ENCODE results near the gene CD163. TPM values are rescaled to one million over a fixed set of nuclear protein-coding genes. Genes with fewer than 3 reads are reported as not detected.
A peak's percentile ranks its signal among the peaks of the same experiment; 100 is the strongest.

The CD163 gene
- total RNA-seq, 1 donor from 2014 or later, result 1.7 TPM

DNA sequence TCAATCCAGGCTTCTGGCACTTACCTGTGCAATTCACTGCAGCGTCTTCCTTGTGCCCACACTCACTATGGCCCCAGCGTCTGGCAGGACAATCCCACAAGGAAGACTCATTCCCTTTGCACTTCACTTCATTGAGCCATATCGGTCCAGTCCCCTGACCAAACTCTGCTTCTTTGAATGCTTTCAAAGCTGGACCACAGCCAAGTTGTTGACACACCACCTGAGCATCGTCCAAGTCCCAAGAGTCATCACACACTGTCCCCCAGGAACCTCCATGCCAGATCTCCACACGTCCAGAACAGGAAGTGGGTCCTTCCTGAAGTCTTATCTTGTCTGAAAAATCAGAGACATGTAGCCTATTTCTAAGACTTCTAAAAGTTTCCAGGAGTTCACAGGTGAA, 20.2 kb downstream of the CD163 start:
- no peak overlapping the region for H3K4me3 Mint-ChIP-seq (ENCODE audit: low read depth)
- no peaks in the 10 kb centered on the region for H3K36me3 Mint-ChIP-seq (ENCODE audit: insufficient read depth)
- H3K27ac Mint-ChIP-seq, result no peak overlapping the region
- no peaks in the 10 kb centered on the region for H3K9me3 Mint-ChIP-seq (ENCODE audit: low read depth)
- no peaks in the 10 kb centered on the region for H3K4me1 Mint-ChIP-seq (ENCODE audit: low read depth)
- no peak for DNase-seq (ENCODE audit: low spot score, unreplicated experiment)
- H3K27me3 Mint-ChIP-seq, result no peaks in the 10 kb centered on the region
- TF ChIP-seq, protein P1, sequence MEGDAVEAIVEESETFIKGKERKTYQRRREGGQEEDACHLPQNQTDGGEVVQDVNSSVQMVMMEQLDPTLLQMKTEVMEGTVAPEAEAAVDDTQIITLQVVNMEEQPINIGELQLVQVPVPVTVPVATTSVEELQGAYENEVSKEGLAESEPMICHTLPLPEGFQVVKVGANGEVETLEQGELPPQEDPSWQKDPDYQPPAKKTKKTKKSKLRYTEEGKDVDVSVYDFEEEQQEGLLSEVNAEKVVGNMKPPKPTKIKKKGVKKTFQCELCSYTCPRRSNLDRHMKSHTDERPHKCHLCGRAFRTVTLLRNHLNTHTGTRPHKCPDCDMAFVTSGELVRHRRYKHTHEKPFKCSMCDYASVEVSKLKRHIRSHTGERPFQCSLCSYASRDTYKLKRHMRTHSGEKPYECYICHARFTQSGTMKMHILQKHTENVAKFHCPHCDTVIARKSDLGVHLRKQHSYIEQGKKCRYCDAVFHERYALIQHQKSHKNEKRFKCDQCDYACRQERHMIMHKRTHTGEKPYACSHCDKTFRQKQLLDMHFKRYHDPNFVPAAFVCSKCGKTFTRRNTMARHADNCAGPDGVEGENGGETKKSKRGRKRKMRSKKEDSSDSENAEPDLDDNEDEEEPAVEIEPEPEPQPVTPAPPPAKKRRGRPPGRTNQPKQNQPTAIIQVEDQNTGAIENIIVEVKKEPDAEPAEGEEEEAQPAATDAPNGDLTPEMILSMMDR (IDR thresholded peaks at IDR 0.05; ENCODE audit: unreplicated experiment), result no peak

DNA sequence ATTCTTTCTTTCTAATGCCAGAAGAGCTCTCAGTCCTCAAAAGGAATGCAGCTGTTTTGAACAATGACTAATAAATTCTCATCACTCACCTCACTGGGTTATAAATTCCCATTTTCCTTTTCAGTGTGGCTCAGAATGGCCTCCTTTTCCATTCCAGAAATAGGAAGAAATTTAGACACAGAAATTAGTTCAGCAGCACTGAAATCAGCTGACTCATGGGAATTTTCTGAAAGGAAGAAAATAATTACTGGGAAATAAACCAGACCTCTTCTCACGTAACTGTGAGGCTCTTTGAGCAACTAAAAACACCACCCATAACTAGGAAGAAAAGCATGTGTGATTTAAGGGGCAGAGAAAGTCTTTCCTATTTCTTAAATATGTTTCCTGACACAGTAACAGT, 23.8 kb downstream of the CD163 start:
- DNase-seq (ENCODE audit: low spot score, unreplicated experiment), result no peak
- Mint-ChIP-seq H3K4me3 (ENCODE audit: low read depth) (no peak overlapping the region), H3K4me1 (ENCODE audit: low read depth) (no peaks in the 10 kb centered on the region), H3K27me3 (no peaks in the 10 kb centered on the region), H3K9me3 (ENCODE audit: low read depth) (peaks cover 12% of the 10 kb centered on the region), H3K36me3 (ENCODE audit: insufficient read depth) (no peaks in the 10 kb centered on the region), H3K27ac (no peak overlapping the region)
- TF ChIP-seq, protein P1 (IDR thresholded peaks at IDR 0.05; ENCODE audit: unreplicated experiment), result no peak

DNA sequence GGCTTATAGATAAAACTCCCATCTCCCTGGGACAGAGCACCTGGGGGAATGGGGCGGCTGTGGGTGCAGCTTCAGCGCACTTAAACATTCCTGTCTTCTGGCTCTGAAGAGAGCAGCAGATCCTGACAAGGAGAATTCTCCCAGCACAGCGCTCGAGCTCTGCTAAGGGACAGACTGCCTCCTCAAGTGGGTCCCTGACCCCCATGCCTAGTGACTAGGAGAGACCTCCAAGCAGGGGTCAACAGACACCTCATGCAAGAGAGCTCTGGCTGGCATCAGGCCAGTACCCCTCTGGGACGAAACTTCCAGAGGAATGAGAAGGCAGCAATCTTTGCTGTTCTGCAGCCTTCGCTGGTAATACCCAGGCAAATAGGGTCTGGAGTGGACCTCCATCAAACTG, 31.5 kb downstream of the CD163 start:
- Mint-ChIP-seq H3K9me3 (ENCODE audit: low read depth) (peaks cover 37% of the 10 kb centered on the region), H3K36me3 (ENCODE audit: insufficient read depth) (peaks cover 4% of the 10 kb centered on the region), H3K27me3 (no peaks in the 10 kb centered on the region), H3K4me3 (ENCODE audit: low read depth) (no peak overlapping the region), H3K4me1 (ENCODE audit: low read depth) (no peaks in the 10 kb centered on the region), H3K27ac (no peak overlapping the region)
- DNase-seq (ENCODE audit: low spot score, unreplicated experiment), result no peak
- TF ChIP-seq, protein P1 (IDR thresholded peaks at IDR 0.05; ENCODE audit: unreplicated experiment), result no peak

DNA sequence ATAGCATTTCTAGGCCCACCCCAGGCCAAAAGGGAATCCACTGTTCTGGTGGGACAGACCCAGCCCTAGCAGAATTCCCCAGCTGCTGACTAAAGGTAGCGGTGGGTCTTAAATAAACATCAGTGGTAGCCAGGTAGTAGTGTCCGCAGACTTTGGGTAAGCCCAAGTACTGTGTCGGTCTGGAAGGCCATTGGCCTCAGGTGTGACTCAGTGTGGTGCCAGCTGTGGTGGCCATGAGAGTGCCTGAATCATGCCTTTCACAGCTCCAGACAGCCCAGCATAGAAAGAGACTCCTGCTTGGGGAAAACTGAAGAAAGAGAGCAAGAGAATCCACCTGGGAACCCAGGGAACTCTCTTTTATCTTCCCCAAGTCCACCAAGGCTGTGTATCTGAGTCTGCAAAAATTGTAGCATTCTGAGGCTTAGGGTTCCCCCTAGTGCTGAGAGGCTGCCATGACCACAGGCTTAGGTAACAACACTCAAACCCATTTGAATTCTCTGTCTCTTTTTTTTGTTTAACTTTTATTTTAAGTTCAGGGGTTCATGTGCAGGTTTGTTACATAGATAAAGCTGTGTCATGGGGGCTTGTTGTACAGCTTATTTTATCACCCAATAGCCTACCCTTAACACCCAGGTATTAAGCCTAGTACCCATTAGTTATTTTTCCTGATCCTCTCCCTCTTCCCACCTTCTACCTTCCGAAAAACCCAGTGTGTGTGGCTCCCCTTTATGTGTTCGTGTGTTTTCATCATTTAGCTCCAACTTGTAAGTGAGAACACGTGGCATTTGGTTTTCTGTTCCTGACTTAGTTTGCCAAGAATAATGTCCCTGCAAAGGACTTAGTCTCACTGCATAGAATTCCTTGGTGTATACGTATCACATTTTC, 43.0 kb downstream of the CD163 start:
- Mint-ChIP-seq H3K27me3 (no peaks in the 10 kb centered on the region), H3K9me3 (ENCODE audit: low read depth) (no peaks in the 10 kb centered on the region), H3K4me3 (ENCODE audit: low read depth) (no peak overlapping the region), H3K36me3 (ENCODE audit: insufficient read depth) (no peaks in the 10 kb centered on the region), H3K27ac (no peak overlapping the region), H3K4me1 (ENCODE audit: low read depth) (no peaks in the 10 kb centered on the region)
- TF ChIP-seq, protein P1 (IDR thresholded peaks at IDR 0.05; ENCODE audit: unreplicated experiment), result peak; percentile 98
- DNase-seq (ENCODE audit: low spot score, unreplicated experiment), result peak; percentile 62

DNA sequence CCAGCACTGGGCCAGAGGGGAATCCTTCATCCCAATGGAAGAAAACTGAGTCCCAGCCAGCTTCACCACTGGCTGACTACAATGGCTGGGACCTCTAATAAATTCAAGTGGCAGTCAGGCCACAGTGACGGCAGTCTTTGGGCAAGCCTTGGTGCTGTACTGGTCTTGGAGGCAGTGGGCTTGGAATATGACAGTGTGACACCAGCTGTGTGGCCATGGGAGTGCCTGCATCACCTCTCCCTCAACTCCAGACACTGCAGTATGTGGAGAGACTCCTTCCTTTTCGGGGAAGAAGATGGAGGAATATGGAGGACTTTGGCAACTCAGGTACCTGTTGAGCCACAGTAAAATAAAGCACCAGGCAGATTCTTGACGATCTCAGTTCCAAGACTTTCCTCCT, 43.6 kb downstream of the CD163 start:
- Mint-ChIP-seq H3K4me3 (ENCODE audit: low read depth) (no peak overlapping the region), H3K4me1 (ENCODE audit: low read depth) (no peaks in the 10 kb centered on the region), H3K27ac (no peak overlapping the region), H3K27me3 (no peaks in the 10 kb centered on the region), H3K36me3 (ENCODE audit: insufficient read depth) (no peaks in the 10 kb centered on the region), H3K9me3 (ENCODE audit: low read depth) (no peaks in the 10 kb centered on the region)
- DNase-seq (ENCODE audit: low spot score, unreplicated experiment), result no peak
- TF ChIP-seq, protein P1 (IDR thresholded peaks at IDR 0.05; ENCODE audit: unreplicated experiment), result no peak

Data from progenitor cell of endocrine pancreas (in vitro differentiated cells).